ENCODE results near the gene CETN3.
"Not testable (repeated sequence)": the region's sequence is repeated elsewhere in the genome, so short reads cannot be mapped to it uniquely, and the experiment has no call there.

CETN3 gene

GRCh38 chr5:90359073-90359920 lies 50.3 kb downstream of the CETN3 start:
- Histone ChIP-seq H3K9me3 (ENCODE audit: control insufficient read depth, low read length) (no peaks in the 10 kb centered on the region), H3K4me1 (ENCODE audit: control insufficient read depth, insufficient read depth, low read length) (no peaks in the 10 kb centered on the region), H3K27me3 (ENCODE audit: control insufficient read depth, insufficient read depth, low read length, poor library complexity, severe bottlenecking) (no peaks in the 10 kb centered on the region), H3K27ac (ENCODE audit: insufficient read depth, low read depth, low read length, poor library complexity, severe bottlenecking) (no peak overlapping the region), H3K4me3 (ENCODE audit: insufficient read depth, low read depth, low read length) (no peak overlapping the region), H3K36me3 (ENCODE audit: control insufficient read depth, insufficient read depth, low read length) (no peaks in the 10 kb centered on the region)
- 78 to 86% methylated on average over 6 to 7 of the region's 7 CpGs for WGBS, 2 experiments

GRCh38 chr5:90356622-90357021 lies 52.9 kb downstream of the CETN3 start:
- H3K4me3 ChIP-seq (ENCODE audit: insufficient read depth, low read depth, low read length) = no peak overlapping the region
- no peak overlapping the region for H3K27ac ChIP-seq (ENCODE audit: insufficient read depth, low read depth, low read length, poor library complexity, severe bottlenecking)
- H3K9me3 ChIP-seq (ENCODE audit: control insufficient read depth, low read length) = no peaks in the 10 kb centered on the region
- no peaks in the 10 kb centered on the region for H3K27me3 ChIP-seq (ENCODE audit: control insufficient read depth, insufficient read depth, low read length, poor library complexity, severe bottlenecking)
- H3K4me1 ChIP-seq (ENCODE audit: control insufficient read depth, insufficient read depth, low read length) = no peaks in the 10 kb centered on the region
- WGBS, 2 experiments = 85 to 94% methylated on average over 6 of the region's 6 CpGs
- H3K36me3 ChIP-seq (ENCODE audit: control insufficient read depth, insufficient read depth, low read length) = no peaks in the 10 kb centered on the region

GRCh38 chr5:90356176-90356575 lies 53.4 kb downstream of the CETN3 start:
- Histone ChIP-seq H3K4me3 (ENCODE audit: insufficient read depth, low read depth, low read length) (no peak overlapping the region), H3K9me3 (ENCODE audit: control insufficient read depth, low read length) (no peaks in the 10 kb centered on the region), H3K36me3 (ENCODE audit: control insufficient read depth, insufficient read depth, low read length) (no peaks in the 10 kb centered on the region), H3K27me3 (ENCODE audit: control insufficient read depth, insufficient read depth, low read length, poor library complexity, severe bottlenecking) (no peaks in the 10 kb centered on the region), H3K4me1 (ENCODE audit: control insufficient read depth, insufficient read depth, low read length) (no peaks in the 10 kb centered on the region), H3K27ac (ENCODE audit: insufficient read depth, low read depth, low read length, poor library complexity, severe bottlenecking) (no peak overlapping the region)

- no peaks in the 10 kb centered on the region for H3K9me3 ChIP-seq (ENCODE audit: control insufficient read depth, low read length)
- H3K36me3 ChIP-seq (ENCODE audit: control insufficient read depth, insufficient read depth, low read length) = no peaks in the 10 kb centered on the region
- H3K27ac ChIP-seq (ENCODE audit: insufficient read depth, low read depth, low read length, poor library complexity, severe bottlenecking) = no peak overlapping the region
- 96 to 100% methylated on average over 1 of the region's 1 CpG for WGBS, 2 experiments
- no peaks in the 10 kb centered on the region for H3K27me3 ChIP-seq (ENCODE audit: control insufficient read depth, insufficient read depth, low read length, poor library complexity, severe bottlenecking)
- no peaks in the 10 kb centered on the region for H3K4me1 ChIP-seq (ENCODE audit: control insufficient read depth, insufficient read depth, low read length)
- no peak overlapping the region for H3K4me3 ChIP-seq (ENCODE audit: insufficient read depth, low read depth, low read length)
Observed at GRCh38 chr5:90355635-90356034, 53.9 kb downstream of the CETN3 start.

- Histone ChIP-seq H3K27me3 (ENCODE audit: control insufficient read depth, insufficient read depth, low read length, poor library complexity, severe bottlenecking) (no peaks in the 10 kb centered on the region), H3K27ac (ENCODE audit: insufficient read depth, low read depth, low read length, poor library complexity, severe bottlenecking) (no peak overlapping the region), H3K9me3 (ENCODE audit: control insufficient read depth, low read length) (no peaks in the 10 kb centered on the region), H3K4me3 (ENCODE audit: insufficient read depth, low read depth, low read length) (no peak overlapping the region), H3K36me3 (ENCODE audit: control insufficient read depth, insufficient read depth, low read length) (no peaks in the 10 kb centered on the region), H3K4me1 (ENCODE audit: control insufficient read depth, insufficient read depth, low read length) (no peaks in the 10 kb centered on the region)
- WGBS, 2 experiments = 92 to 97% methylated on average over 3 of the region's 3 CpGs
Observed at GRCh38 chr5:90353254-90353653, 56.3 kb downstream of the CETN3 start.

GRCh38 chr5:90351101-90351500 lies 58.5 kb downstream of the CETN3 start:
- WGBS, 2 experiments = 93% methylated on average over 3 of the region's 3 CpGs
- no peaks in the 10 kb centered on the region for H3K27me3 ChIP-seq (ENCODE audit: control insufficient read depth, insufficient read depth, low read length, poor library complexity, severe bottlenecking)

GRCh38 chr5:90347462-90347861 lies 62.1 kb downstream of the CETN3 start:
- H3K4me1 ChIP-seq (ENCODE audit: control insufficient read depth, insufficient read depth, low read length) = no peaks in the 10 kb centered on the region
- H3K36me3 ChIP-seq (ENCODE audit: control insufficient read depth, insufficient read depth, low read length) = no peaks in the 10 kb centered on the region

More at GRCh38 chr5:90351101-90351500, 58.5 kb downstream of the CETN3 start:
- no peaks in the 10 kb centered on the region for H3K9me3 ChIP-seq (ENCODE audit: control insufficient read depth, low read length)
- H3K27ac ChIP-seq (ENCODE audit: insufficient read depth, low read depth, low read length, poor library complexity, severe bottlenecking) = no peak overlapping the region
- no peaks in the 10 kb centered on the region for H3K4me1 ChIP-seq (ENCODE audit: control insufficient read depth, insufficient read depth, low read length)
- no peak overlapping the region for H3K4me3 ChIP-seq (ENCODE audit: insufficient read depth, low read depth, low read length)
- no peaks in the 10 kb centered on the region for H3K36me3 ChIP-seq (ENCODE audit: control insufficient read depth, insufficient read depth, low read length)

GRCh38 chr5:90345684-90346083 lies 63.9 kb downstream of the CETN3 start:
- H3K9me3 ChIP-seq (ENCODE audit: control insufficient read depth, low read length) = no peaks in the 10 kb centered on the region
- no peak overlapping the region for H3K4me3 ChIP-seq (ENCODE audit: insufficient read depth, low read depth, low read length)
- H3K27ac ChIP-seq (ENCODE audit: insufficient read depth, low read depth, low read length, poor library complexity, severe bottlenecking) = no peak overlapping the region
- WGBS, 2 experiments = 80 to 95% methylated on average over 1 of the region's 1 CpG
- H3K36me3 ChIP-seq (ENCODE audit: control insufficient read depth, insufficient read depth, low read length) = no peaks in the 10 kb centered on the region
- H3K27me3 ChIP-seq (ENCODE audit: control insufficient read depth, insufficient read depth, low read length, poor library complexity, severe bottlenecking) = no peaks in the 10 kb centered on the region
- no peaks in the 10 kb centered on the region for H3K4me1 ChIP-seq (ENCODE audit: control insufficient read depth, insufficient read depth, low read length)

More at GRCh38 chr5:90347462-90347861, 62.1 kb downstream of the CETN3 start:
- no peak overlapping the region for H3K27ac ChIP-seq (ENCODE audit: insufficient read depth, low read depth, low read length, poor library complexity, severe bottlenecking)
- no peaks in the 10 kb centered on the region for H3K27me3 ChIP-seq (ENCODE audit: control insufficient read depth, insufficient read depth, low read length, poor library complexity, severe bottlenecking)
- H3K9me3 ChIP-seq (ENCODE audit: control insufficient read depth, low read length) = no peaks in the 10 kb centered on the region
- no peak overlapping the region for H3K4me3 ChIP-seq (ENCODE audit: insufficient read depth, low read depth, low read length)

- no peak overlapping the region for H3K4me3 ChIP-seq (ENCODE audit: insufficient read depth, low read depth, low read length)
- H3K36me3 ChIP-seq (ENCODE audit: control insufficient read depth, insufficient read depth, low read length) = no peaks in the 10 kb centered on the region
- H3K27me3 ChIP-seq (ENCODE audit: control insufficient read depth, insufficient read depth, low read length, poor library complexity, severe bottlenecking) = no peaks in the 10 kb centered on the region
- WGBS, 2 experiments = 90 to 93% methylated on average over 1 of the region's 1 CpG
- no peaks in the 10 kb centered on the region for H3K9me3 ChIP-seq (ENCODE audit: control insufficient read depth, low read length)
- no peak overlapping the region for H3K27ac ChIP-seq (ENCODE audit: insufficient read depth, low read depth, low read length, poor library complexity, severe bottlenecking)
- H3K4me1 ChIP-seq (ENCODE audit: control insufficient read depth, insufficient read depth, low read length) = no peaks in the 10 kb centered on the region
Observed at GRCh38 chr5:90344689-90345088, 64.9 kb downstream of the CETN3 start.

GRCh38 chr5:90343731-90344130 lies 65.8 kb downstream of the CETN3 start:
- not testable (repeated sequence) for H3K4me1 ChIP-seq (ENCODE audit: control insufficient read depth, insufficient read depth, low read length); H3K36me3 ChIP-seq (ENCODE audit: control insufficient read depth, insufficient read depth, low read length); H3K4me3 ChIP-seq (ENCODE audit: insufficient read depth, low read depth, low read length); H3K27me3 ChIP-seq (ENCODE audit: control insufficient read depth, insufficient read depth, low read length, poor library complexity, severe bottlenecking); H3K27ac ChIP-seq (ENCODE audit: insufficient read depth, low read depth, low read length, poor library complexity, severe bottlenecking); H3K9me3 ChIP-seq (ENCODE audit: control insufficient read depth, low read length)
- 93 to 98% methylated on average over 6 of the region's 6 CpGs for WGBS, 2 experiments
